ENCODE results near the gene SULT6B1.

Gene SULT6B1

GRCh38 chr2:37195862-37196319 lies 7.4 kb upstream of the SULT6B1 start:
- peak in 1 of 2 donors; percentile 4 for DNase-seq

GRCh38 chr2:37192551-37192950 lies 4.1 kb upstream of the SULT6B1 start:
- no peak for DNase-seq

GRCh38 chr2:37191747-37192146 lies 3.3 kb upstream of the SULT6B1 start:
- DNase-seq: no peak

GRCh38 chr2:37191253-37191652 lies 2.8 kb upstream of the SULT6B1 start:
- no peak for DNase-seq

GRCh38 chr2:37190290-37190689 lies 1.8 kb upstream of the SULT6B1 start:
- no peak for DNase-seq

GRCh38 chr2:37189452-37190153 lies 1.1 kb upstream of the SULT6B1 start:
- DNase-seq: no peak

GRCh38 chr2:37181726-37182684 lies 6.5 kb downstream of the SULT6B1 start:
- DNase-seq: no peak

GRCh38 chr2:37180640-37181039 lies 7.8 kb downstream of the SULT6B1 start:
- no peak for DNase-seq

- no peak for DNase-seq
Measured at GRCh38 chr2:37180006-37180639, 8.3 kb downstream of the SULT6B1 start.

GRCh38 chr2:37173741-37174140 lies 14.7 kb downstream of the SULT6B1 start:
- no peak for DNase-seq

- DNase-seq: no peak
Measured at GRCh38 chr2:37171624-37171950, 16.9 kb downstream of the SULT6B1 start.

- DNase-seq: peak; percentile 15 to 32
Measured at GRCh38 chr2:37168217-37168981, 20.1 kb downstream of the SULT6B1 start.

GRCh38 chr2:37167636-37168180 lies 20.8 kb downstream of the SULT6B1 start:
- no peak for DNase-seq

GRCh38 chr2:37164757-37165156 lies 23.7 kb downstream of the SULT6B1 start:
- no peak for DNase-seq

- DNase-seq: peak; percentile 74 to 78
Measured at GRCh38 chr2:37156857-37157714, 31.4 kb downstream of the SULT6B1 start, which contains the start of gene EIF2AK2. Gene EIF2AK2, minus strand, starts transcription at chr2:37156980. Its CDS starts 9,174 bp downstream, at chr2:37147806.

- peak; percentile 33 to 35 for DNase-seq
Measured at GRCh38 chr2:37156071-37156856, 32.2 kb downstream of the SULT6B1 start.

GRCh38 chr2:37154785-37155184 lies 33.7 kb downstream of the SULT6B1 start:
- DNase-seq: no peak

GRCh38 chr2:37153224-37153623 lies 35.2 kb downstream of the SULT6B1 start:
- no peak for DNase-seq

- no peak for DNase-seq
Measured at GRCh38 chr2:37149626-37150322, 38.7 kb downstream of the SULT6B1 start.

- DNase-seq: no peak
Measured at GRCh38 chr2:37148325-37148724, 40.1 kb downstream of the SULT6B1 start.

Measured in activated CD4-positive, alpha-beta T cell treated with anti-CD3 and anti-CD28 coated beads for 4 hours (primary cell).